Pancreas (tissue), 10 donors: ENCODE measurements around the gene B4GALT1. TPM values are rescaled to one million over a fixed set of nuclear protein-coding genes. Genes with fewer than 3 reads are reported as not detected.

ENCODE experiments used
- ATAC-seq, 4 donors: fragments of 200-7000 bp; cut with Tn5 transposase; one replicate each; pipeline versions ENCODE4 v1.8.0 to v1.9.1; 2020; ENCODE audit warnings: mild to moderate bottlenecking in 4 of 4, moderate library complexity in 4 of 4
- DNase-seq, 6 donors: peaks; one replicate each; pipeline ENCODE4 v3.0.0-alpha.2; 2020
- FAIRE-seq: peaks from 2 replicates; lab custom pipeline; 2012; peaks lifted over from hg19 to GRCh38; lab: Jason Lieb, UNC
- H3K27ac ChIP-seq, 4 donors: fragments of 200-600 bp; sonication (generic); 1 replicate in 3 of 4; 2 replicates in 1 of 4; pipeline versions ENCODE4 v1.5.0 to v1.8.0; 2020
- H3K27me3 ChIP-seq, 4 donors: fragments of 200-600 bp; one replicate each; pipeline ENCODE4 v1.8.0; 2021
- H3K36me3 ChIP-seq, 3 donors: fragments of 200-600 bp; sonication (generic) in 1 of 3; one replicate each; pipeline versions ENCODE4 v1.5.0 to v1.8.0; 2020 to 2021
- H3K4me1 ChIP-seq, 3 donors: fragments of 200-600 bp; one replicate each; pipeline ENCODE4 v1.8.0; 2021
- H3K4me3 ChIP-seq, 4 donors: fragments of 200-600 bp; sonication (generic) in 2 of 4; one replicate each; pipeline versions ENCODE4 v1.5.0 to v1.8.0; 2020 to 2021
- H3K9me3 ChIP-seq, 4 donors: fragments of 200-600 bp; one replicate each; pipeline ENCODE4 v1.8.0; 2021
- WGBS, 2 donors: extraction: QIAGEN DNeasy Blood & Tissue Kit; methylation state at CpG; one replicate each; pipeline ENCODE4 v1.1.7; 2013; 5-methylcytosine and 5-hydroxymethylcytosine counted together
- intact Hi-C, 3 donors: fragments of 100-400 bp; cut with DNase I; formaldehyde crosslinking; loops; one replicate each; pipeline versions ENCODE4 v1.11.1 to v1.14.2; 2022
- polyA plus RNA-seq, 2 donors: library from polyadenylated mRNA; stranded (reverse); fragments of 200-250 nt; gene quantifications; one replicate each; pipeline ENCODE4 v1.2.3, GENCODE V29; 2013
- total RNA-seq, 6 donors: library from RNA; stranded (reverse); fragmentation: NEBNext Ultra II Directional in 4 of 6; extraction: Animal tissue kit (Norgen Biotek cat#: 25700) in 4 of 6; gene quantifications; one replicate each; pipeline versions ENCODE4 v1.2.1 to v1.2.4, GENCODE V29; 2021 to 2023
- TF ChIP-seq, protein P1 (sequence below), 4 donors: fragments of 200-600 bp; sonication (generic) in 3 of 4; IDR thresholded peaks; one replicate each; pipeline versions ENCODE4 v1.5.0 to v1.8.0; 2021; ENCODE audit warnings: antibody characterized with exemption in 4 of 4
- donor health status: healthy with polysubstance abuse.
- donor health status: DM: no; HTN: no; CAD: no; lungs with moderate emphysema.
- donor health status: DM: no; HTN: no; CAD: no.
- donor health status: control.
- donor health status: control.
- donor health status: Bipolar disorder and iron deficiency.
- donor health status: DM: yes; HTN: yes; CAD: no.
- donor health status: DM: no; HTN: no; CAD: no.
- donor health status: DM: no; HTN: no; CAD: no.
- donor health status: DM: yes; HTN: yes; CAD: no.

B4GALT1 gene
- total and polyA plus RNA-seq, 8 donors = 9.7 to 54.2 (median 24.4) TPM

DNA sequence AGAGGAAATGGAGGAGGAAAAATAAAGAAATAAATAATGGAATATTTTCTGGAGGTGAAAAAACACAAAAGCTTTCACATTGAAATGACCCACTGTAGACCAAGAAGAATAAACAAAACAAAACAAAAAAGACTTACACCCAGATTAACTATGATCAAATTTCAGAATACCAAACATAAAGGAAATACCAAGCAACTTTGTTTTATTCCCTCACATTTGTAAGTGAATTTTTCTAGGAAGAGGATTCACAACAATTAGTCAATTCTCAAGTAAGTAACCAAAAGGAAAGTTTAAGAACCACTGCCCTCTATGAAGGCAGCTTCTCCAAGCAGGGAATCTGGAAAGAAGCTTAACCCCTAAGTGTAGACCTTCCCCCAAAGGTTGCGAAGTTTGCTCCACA, 29.6 kb upstream of the B4GALT1 start:
- 93 to 97% methylated on average over 1 of the region's 1 CpG for WGBS, 2 donors
- no peak for FAIRE-seq

DNA sequence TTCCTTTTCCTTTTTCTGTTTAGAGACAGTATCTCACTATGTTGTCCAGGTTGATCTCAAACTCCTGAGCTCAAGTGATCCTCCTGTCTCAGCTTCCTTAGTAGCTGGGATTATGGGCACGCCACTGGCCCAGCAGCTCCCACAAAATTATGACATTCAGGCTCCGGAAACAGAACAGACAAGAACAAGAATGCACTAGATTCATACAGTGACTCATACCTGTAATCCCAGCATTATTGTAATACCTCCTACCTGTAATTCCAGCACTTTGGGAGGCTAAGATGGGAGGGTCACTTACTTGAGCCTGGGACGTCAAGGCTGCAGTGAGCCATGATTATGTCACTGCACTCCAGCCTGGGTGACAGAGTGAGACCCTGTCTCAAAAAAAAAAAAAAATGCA, 26.7 kb upstream of the B4GALT1 start:
- no peaks in the 10 kb centered on the region for H3K27me3 ChIP-seq
- no peak overlapping the region for H3K27ac ChIP-seq
- ATAC-seq (no peak), DNase-seq (no peak), FAIRE-seq (no peak)
- TF ChIP-seq, protein P1, sequence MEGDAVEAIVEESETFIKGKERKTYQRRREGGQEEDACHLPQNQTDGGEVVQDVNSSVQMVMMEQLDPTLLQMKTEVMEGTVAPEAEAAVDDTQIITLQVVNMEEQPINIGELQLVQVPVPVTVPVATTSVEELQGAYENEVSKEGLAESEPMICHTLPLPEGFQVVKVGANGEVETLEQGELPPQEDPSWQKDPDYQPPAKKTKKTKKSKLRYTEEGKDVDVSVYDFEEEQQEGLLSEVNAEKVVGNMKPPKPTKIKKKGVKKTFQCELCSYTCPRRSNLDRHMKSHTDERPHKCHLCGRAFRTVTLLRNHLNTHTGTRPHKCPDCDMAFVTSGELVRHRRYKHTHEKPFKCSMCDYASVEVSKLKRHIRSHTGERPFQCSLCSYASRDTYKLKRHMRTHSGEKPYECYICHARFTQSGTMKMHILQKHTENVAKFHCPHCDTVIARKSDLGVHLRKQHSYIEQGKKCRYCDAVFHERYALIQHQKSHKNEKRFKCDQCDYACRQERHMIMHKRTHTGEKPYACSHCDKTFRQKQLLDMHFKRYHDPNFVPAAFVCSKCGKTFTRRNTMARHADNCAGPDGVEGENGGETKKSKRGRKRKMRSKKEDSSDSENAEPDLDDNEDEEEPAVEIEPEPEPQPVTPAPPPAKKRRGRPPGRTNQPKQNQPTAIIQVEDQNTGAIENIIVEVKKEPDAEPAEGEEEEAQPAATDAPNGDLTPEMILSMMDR (IDR thresholded peaks at IDR 0.05) = no peak
- no peaks in the 10 kb centered on the region for H3K9me3 ChIP-seq
- no peaks in the 10 kb centered on the region for H3K36me3 ChIP-seq
- 61 to 89% methylated on average over 3 of the region's 3 CpGs for WGBS, 2 donors
- intact Hi-C loops = no loop called here
- no peak overlapping the region for H3K4me3 ChIP-seq
- no peaks in the 10 kb centered on the region for H3K4me1 ChIP-seq

More for the DNA sequence above, 29.6 kb upstream of the B4GALT1 start:
- ATAC-seq (no peak), DNase-seq (no peak)
- Histone ChIP-seq H3K36me3 (no peaks in the 10 kb centered on the region), H3K4me3 (no peak overlapping the region), H3K4me1 (no peaks in the 10 kb centered on the region), H3K27ac (no peak overlapping the region), H3K9me3 (no peaks in the 10 kb centered on the region), H3K27me3 (no peaks in the 10 kb centered on the region)
- intact Hi-C loops = no loop called here
- TF ChIP-seq, protein P1 (IDR thresholded peaks at IDR 0.05) = no peak

DNA sequence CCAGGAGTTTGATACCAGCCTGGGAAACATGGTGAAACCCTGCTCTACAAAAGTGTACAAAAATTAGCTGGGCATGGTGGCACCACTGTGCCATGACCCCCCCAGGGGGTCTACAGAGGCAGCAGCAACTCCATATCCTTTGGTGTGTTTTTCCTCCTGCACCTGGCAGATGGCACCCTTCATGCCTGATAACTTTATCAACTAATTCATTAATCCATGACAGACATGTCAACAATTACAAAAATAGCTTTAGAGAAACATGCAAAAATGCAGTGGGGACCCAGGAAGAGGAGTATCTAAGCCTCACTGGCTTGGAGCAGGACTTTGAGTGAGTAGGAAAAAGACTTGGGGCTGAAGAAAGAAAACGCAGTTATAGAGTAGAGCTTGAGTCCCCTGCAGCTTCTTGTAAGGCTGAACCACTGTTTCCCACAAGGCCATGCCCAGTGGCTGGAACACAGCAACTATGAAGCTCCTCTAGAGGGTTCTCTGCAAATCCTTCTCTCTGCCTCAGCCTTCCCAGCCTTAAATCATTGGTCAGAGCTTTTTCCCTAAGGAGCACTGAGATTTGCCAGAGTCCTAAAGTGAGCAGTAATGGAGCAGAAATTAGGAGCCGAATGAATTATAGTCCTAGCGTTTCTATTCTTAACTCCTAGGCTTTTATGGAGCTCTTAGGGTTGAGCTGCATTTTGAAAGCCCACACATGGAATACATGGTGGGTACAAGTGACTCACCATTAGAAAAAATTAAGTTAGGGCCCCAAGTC, 25.5 kb upstream of the B4GALT1 start:
- H3K27me3 ChIP-seq = no peaks in the 10 kb centered on the region
- no peaks in the 10 kb centered on the region for H3K9me3 ChIP-seq
- intact Hi-C loops = no loop called here
- no peak for DNase-seq
- FAIRE-seq = no peak
- TF ChIP-seq, protein P1 (IDR thresholded peaks at IDR 0.05) = no peak
- no peaks in the 10 kb centered on the region for H3K4me1 ChIP-seq
- WGBS, 2 donors = 78 to 86% methylated on average over 3 of the region's 3 CpGs
- ATAC-seq = no peak
- H3K4me3 ChIP-seq = no peak overlapping the region
- no peak overlapping the region for H3K27ac ChIP-seq
- no peaks in the 10 kb centered on the region for H3K36me3 ChIP-seq

DNA sequence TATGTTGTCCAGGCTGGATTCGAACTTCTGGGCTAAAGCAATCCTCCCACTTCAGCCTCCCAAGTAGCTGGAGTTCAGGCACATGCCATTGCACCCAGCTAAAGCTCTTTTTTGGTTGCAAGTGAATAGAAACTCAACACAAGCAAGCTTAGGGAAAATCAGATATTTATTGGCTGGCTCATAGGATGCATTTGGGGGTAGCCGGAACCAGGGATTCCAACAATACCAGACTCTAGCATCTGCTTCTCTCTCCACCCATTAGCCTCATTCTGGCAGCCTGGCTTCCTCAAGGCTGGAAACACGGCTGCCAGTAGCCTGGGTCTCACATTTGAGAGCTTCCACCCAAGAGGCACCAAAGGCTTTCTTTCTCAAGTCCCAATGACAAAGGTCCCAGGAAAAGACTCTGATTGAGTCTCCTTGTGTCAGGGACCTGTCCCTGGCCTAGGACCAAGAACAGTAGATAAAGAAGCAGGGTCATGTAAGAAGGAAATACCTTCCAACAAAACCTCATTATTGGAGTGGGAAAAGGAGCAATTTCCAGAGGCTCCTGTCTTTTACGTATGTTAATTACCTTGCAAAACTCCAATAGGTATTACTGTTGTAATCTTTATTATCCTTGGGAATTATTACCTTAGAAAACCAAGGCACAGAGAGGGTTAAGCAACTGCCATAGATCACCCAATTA, 23.0 kb upstream of the B4GALT1 start:
- H3K36me3 ChIP-seq = no peaks in the 10 kb centered on the region
- FAIRE-seq (no peak), ATAC-seq (no peak)

More for the DNA sequence above, 23.0 kb upstream of the B4GALT1 start:
- Histone ChIP-seq H3K4me3 (no peak overlapping the region), H3K9me3 (no peaks in the 10 kb centered on the region), H3K4me1 (peaks cover 0 to 13% (median 0%) of the 10 kb centered on the region in 3 donors), H3K27me3 (no peaks in the 10 kb centered on the region), H3K27ac (no peak overlapping the region)
- WGBS, 2 donors = 80 to 85% methylated on average over 4 of the region's 4 CpGs
- TF ChIP-seq, protein P1 (IDR thresholded peaks at IDR 0.05) = no peak
- intact Hi-C loops = no loop called here
- no peak for DNase-seq
